GM19099 (cell line): ENCODE measurements around the gene DRD1.

Experiments used
- POLR2A ChIP-seq: IDR thresholded peaks from 3 replicates; pipeline ENCODE4 v1.6.1; 2011; ENCODE audit warnings: low read depth; ENCODE audit not compliant: insufficient read length; ENCODE audit errors: extremely low read depth

DRD1 gene

GRCh38 chr5:175457466-175457865 lies 13.5 kb upstream of the DRD1 start:
- no peak for TF ChIP-seq POLR2A

GRCh38 chr5:175456105-175456742 lies 12.2 kb upstream of the DRD1 start:
- no peak for TF ChIP-seq POLR2A

GRCh38 chr5:175452166-175452565 lies 8.2 kb upstream of the DRD1 start:
- no peak for TF ChIP-seq POLR2A

GRCh38 chr5:175448276-175448675 lies 4.3 kb upstream of the DRD1 start:
- no peak for TF ChIP-seq POLR2A

GRCh38 chr5:175447571-175447970 lies 3.6 kb upstream of the DRD1 start:
- no peak for TF ChIP-seq POLR2A

GRCh38 chr5:175444905-175445456 lies 999 bp upstream of the DRD1 start:
- no peak for TF ChIP-seq POLR2A

GRCh38 chr5:175443514-175444059 lies 395 bp downstream of the DRD1 start:
- no peak for TF ChIP-seq POLR2A

- no peak for TF ChIP-seq POLR2A
Observed at GRCh38 chr5:175438234-175438857, 5.6 kb downstream of the DRD1 start.

- TF ChIP-seq POLR2A = no peak
Observed at GRCh38 chr5:175436359-175436758, 7.6 kb downstream of the DRD1 start.

GRCh38 chr5:175434800-175435199 lies 9.2 kb downstream of the DRD1 start:
- no peak for TF ChIP-seq POLR2A

- no peak for TF ChIP-seq POLR2A
Observed at GRCh38 chr5:175427762-175428161, 16.2 kb downstream of the DRD1 start.

- TF ChIP-seq POLR2A = no peak
Observed at GRCh38 chr5:175422058-175422457, 21.9 kb downstream of the DRD1 start.

GRCh38 chr5:175420383-175420782 lies 23.6 kb downstream of the DRD1 start:
- no peak for TF ChIP-seq POLR2A

GRCh38 chr5:175418251-175418650 lies 25.7 kb downstream of the DRD1 start:
- TF ChIP-seq POLR2A = no peak

GRCh38 chr5:175417384-175417783 lies 26.6 kb downstream of the DRD1 start:
- TF ChIP-seq POLR2A = no peak

GRCh38 chr5:175415303-175415702 lies 28.7 kb downstream of the DRD1 start:
- no peak for TF ChIP-seq POLR2A

GRCh38 chr5:175410926-175411325 lies 33.1 kb downstream of the DRD1 start:
- TF ChIP-seq POLR2A = no peak

GRCh38 chr5:175406300-175406699 lies 37.7 kb downstream of the DRD1 start:
- TF ChIP-seq POLR2A = no peak
